ENCODE data around the gene FHIT.
A peak's percentile ranks its signal among the peaks of the same experiment; 100 is the strongest.

Gene FHIT

GRCh38 chr3:59764171-59764570 lies 1487.1 kb downstream of the FHIT start:
- no peak for DNase-seq (ENCODE audit: low spot score)

GRCh38 chr3:59762941-59763340 lies 1488.3 kb downstream of the FHIT start:
- no peak for DNase-seq (ENCODE audit: low spot score)

DNA sequence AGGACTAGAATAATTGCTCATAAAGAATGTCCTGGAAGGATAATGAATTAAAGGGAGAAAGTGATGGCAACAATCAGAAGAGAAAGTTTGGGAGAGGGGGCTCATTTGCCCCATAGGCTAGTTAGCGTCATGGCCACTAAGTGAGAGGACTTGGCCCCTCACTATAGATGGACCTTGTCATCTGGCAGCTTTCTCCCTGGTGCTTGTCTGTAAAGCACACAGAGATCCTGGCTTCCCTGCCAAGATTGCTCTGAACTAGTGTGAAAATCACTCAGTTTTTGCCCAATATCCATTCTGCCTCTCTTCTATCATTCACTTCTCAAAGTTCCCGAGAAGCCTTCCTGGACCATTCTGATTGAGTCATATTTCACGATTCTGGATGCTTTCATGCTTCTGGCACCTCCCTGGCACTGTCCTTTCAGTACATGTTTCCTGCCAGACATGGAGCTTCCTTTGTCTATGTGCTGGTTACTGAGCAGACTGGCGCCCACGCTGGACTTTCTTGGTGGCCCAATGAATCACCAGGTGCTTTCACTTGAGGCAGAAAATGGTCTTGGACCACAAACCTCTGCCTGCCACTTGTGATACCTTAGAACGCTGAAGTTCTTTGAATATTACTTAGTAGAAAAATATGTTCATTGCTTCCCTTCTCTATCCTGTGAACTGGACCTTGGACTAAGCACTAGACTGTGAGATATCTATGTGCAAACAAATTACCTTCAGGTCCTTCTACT lies 1491.8 kb downstream of the FHIT start:
- DNase-seq (ENCODE audit: low spot score): no peak

GRCh38 chr3:59758672-59759071 lies 1492.6 kb downstream of the FHIT start:
- no peak for DNase-seq (ENCODE audit: low spot score)

DNA sequence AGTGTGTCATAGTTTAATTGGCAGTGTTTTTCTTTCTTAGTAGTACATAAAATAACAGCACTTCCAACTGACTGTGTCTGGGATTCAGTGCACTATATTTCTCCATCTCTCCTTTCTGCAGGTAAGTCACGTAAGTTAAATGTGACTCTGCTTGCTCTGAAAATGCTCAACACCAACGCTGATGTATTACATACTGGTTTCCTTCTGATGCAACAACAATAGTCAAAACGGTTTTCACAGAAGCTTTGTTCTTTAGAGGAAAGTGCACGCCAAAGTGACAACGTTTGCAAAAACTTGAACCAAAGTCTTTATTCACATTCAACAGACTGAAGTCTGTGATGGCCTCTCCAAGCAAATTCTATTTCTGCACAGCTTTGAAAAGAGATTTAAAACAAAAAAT lies 1494.3 kb downstream of the FHIT start:
- no peak for DNase-seq (ENCODE audit: low spot score)

- DNase-seq (ENCODE audit: low spot score): no peak
Measured at GRCh38 chr3:59754456-59755129, 1496.7 kb downstream of the FHIT start.

GRCh38 chr3:59753808-59754450 lies 1497.3 kb downstream of the FHIT start:
- DNase-seq (ENCODE audit: low spot score): no peak

DNA sequence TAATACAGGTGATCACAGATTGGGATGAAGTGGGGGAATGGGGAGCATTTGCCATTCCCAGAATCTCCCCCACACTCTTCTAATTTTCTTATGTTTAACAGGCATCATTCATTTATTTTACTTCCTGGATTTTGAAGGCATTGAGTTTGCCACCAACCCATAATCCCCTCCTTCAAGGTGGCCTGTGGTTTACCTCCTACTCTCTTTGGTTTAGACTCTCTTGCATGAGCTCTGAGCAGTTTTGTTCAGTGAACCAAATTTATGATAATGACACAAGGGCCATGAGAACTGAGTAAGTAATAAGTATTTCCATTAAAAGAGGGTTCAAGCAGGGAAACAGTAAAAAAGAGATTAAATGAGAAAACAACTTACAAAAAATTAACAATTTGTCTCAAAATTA lies 1498.3 kb downstream of the FHIT start:
- DNase-seq (ENCODE audit: low spot score): no peak

- DNase-seq (ENCODE audit: low spot score): no peak
Measured at GRCh38 chr3:59751606-59752005, 1499.6 kb downstream of the FHIT start.

DNA sequence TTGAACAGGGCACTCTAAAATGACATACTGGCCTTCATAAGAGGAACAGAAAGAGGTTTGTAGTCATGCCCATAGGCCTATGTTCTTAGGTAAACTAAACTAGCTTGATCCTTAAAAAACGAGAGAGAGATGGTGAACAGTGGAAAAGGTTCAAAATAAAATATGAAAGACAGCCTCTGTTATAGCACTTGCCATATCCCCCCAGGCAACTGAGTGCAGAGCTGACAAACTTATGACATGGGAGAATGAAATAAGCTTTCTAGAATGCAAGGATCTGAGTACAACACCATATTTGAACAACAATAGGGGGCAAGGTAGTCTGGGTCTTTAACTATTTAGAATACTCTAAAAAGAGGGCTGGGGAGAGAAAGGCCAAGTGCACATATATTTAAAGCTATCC lies 1500.9 kb downstream of the FHIT start:
- DNase-seq (ENCODE audit: low spot score): no peak

GRCh38 chr3:59749291-59749690 lies 1502.0 kb downstream of the FHIT start:
- DNase-seq (ENCODE audit: low spot score): no peak

- no peak for DNase-seq (ENCODE audit: low spot score)
Measured at GRCh38 chr3:59746585-59746984, 1504.7 kb downstream of the FHIT start.

DNA sequence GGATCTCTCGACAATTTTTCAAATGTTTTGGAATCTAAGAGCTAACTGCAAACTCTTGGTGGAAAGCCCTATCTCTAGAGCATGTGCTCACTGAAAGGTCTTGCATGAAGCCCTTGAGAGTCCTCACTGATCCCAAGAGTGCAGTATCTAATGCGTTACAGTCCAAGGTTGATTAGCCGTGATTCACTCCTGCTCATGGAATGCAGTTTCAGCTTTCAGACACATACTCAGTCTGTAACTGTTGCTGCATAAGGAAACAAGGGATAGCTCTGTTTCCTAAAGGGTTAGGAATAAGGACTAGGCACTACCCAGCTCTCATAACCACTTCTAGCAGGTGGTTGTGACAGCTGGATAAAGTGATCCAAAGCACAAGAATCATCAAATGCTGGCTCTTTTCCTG lies 1514.0 kb downstream of the FHIT start:
- DNase-seq (ENCODE audit: low spot score): no peak

- DNase-seq (ENCODE audit: low spot score): no peak
Measured at GRCh38 chr3:59734061-59734460, 1517.2 kb downstream of the FHIT start.

DNA sequence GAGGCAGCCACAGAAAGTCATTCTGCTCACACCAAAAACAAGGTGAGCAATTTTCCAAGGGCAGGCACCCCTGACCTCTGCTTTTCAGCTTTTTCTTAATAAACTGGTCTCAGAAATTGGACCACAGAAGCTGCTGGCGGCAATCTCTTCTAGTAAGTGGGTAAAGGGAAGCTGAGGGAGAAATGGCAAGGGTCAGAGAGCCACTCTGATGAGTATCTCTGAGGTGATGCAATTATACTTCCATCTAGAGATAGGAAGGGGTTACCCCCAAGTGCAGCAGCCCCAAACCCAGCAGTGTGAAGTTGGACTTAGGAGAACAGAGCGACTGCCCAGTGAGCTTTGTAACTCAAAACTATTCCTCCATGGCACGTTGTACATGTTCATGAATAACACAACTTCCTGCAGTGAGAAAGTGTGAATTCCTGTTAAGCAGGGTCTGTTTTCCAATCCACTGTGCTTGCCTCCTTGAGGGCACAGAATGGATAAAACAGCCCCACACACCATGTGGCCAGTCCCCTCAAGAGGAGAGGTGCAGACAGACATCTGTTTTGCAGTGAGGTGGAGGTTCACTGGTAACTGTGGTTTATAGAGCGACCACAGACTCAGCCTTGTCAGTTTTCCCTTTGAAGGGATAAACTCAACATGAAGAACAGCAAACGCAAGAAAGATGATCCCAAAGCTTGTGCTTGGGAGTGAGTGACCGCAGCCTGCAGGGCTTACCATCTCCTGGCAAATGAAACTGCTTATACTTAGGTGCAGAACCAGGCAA lies 1518.0 kb downstream of the FHIT start:
- DNase-seq (ENCODE audit: low spot score): no peak

- DNase-seq (ENCODE audit: low spot score): no peak
Measured at GRCh38 chr3:59731943-59732342, 1519.3 kb downstream of the FHIT start.

- DNase-seq (ENCODE audit: low spot score): no peak
Measured at GRCh38 chr3:59730591-59730990, 1520.7 kb downstream of the FHIT start.

- no peak for DNase-seq (ENCODE audit: low spot score)
Measured at GRCh38 chr3:59728587-59728908, 1522.7 kb downstream of the FHIT start.

DNA sequence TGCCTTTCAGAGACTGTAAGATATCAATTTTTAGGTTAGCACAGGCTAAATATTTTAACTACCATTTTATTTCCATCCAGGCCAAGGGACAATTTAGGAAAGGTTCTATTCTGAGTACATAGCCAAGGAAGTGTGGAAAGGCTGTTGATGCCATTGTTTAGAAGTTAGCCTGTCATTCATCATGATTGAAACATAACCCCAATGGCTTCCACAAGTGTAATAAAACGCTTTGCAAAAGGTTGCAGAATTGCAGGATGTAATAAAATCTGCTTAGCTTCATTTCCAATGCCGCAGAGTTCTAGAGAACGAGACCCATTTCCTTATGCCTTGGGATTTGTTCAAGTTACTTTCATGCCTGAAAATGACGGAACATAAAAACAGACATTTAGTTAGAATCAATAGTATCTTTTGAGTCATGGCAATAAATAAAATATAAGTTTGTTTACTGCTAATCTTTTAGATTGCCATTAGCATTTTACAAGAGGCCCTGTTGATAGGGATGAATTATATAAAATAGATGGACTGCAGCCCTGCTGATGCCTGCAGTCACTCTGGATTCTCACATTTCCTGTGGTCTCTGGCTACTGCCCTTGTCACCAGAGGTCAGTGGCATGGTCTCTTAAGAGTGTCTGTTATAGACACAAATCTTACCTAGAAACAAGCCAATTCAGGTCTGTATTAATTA lies 1523.2 kb downstream of the FHIT start:
- DNase-seq (ENCODE audit: low spot score): no peak

DNA sequence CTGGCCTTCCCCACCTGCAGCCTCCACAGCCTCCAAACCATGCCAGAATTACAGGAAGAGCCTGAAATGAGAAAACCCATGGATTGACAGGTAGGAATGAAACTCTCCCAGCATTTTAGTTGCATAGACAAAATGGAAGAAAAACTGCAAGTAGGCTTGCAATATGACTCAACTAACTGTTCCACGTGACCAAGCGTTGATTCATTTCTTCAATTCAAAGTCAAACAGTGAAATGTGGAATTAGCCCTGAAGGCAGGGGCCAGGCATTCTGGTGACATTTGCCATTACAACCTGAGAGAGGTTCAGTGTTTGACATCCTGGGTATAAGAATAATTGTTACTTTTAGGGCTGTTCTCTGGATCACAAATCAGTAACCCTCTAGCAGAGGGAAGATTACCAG lies 1525.0 kb downstream of the FHIT start:
- DNase-seq (ENCODE audit: low spot score): no peak

GRCh38 chr3:59717679-59718205 lies 1533.5 kb downstream of the FHIT start:
- peak; percentile 14 for DNase-seq (ENCODE audit: low spot score)

- no peak for DNase-seq (ENCODE audit: low spot score)
Measured at GRCh38 chr3:59714066-59714465, 1537.2 kb downstream of the FHIT start.
